Endothelial cell of umbilical vein (primary cell): ENCODE measurements around the gene EXOC6B.

ENCODE experiments used
- CTCF ChIP-seq, 2 donors: IDR thresholded peaks; 1 replicate in 1 of 2; 2 replicates in 1 of 2; pipeline ENCODE4 v1.5.1; 2011; ENCODE audit warnings: low read length in 2 of 2, mild to moderate bottlenecking in 2 of 2, moderate library complexity in 2 of 2, control low read depth in 1 of 2, inconsistent platforms in 1 of 2, low read depth in 1 of 2; ENCODE audit not compliant: insufficient read depth in 1 of 2; ENCODE audit errors: extremely low read depth in 1 of 2
- EZH2 ChIP-seq: IDR thresholded peaks from 2 replicates; pipeline ENCODE4 v1.6.1; 2012; ENCODE audit warnings: borderline replicate concordance, low read depth, mild to moderate bottlenecking, moderate library complexity, low read length, inconsistent platforms; ENCODE audit not compliant: severe bottlenecking
- JUN ChIP-seq: IDR thresholded peaks from 2 replicates; pipeline ENCODE4 v1.6.1; 2011; ENCODE audit warnings: borderline replicate concordance, low read depth; ENCODE audit not compliant: insufficient read length, insufficient read depth
- POLR2A ChIP-seq: IDR thresholded peaks from 2 replicates; pipeline ENCODE4 v1.6.1; 2012; ENCODE audit warnings: low read depth, mild to moderate bottlenecking, control low read depth, low read length

DNA sequence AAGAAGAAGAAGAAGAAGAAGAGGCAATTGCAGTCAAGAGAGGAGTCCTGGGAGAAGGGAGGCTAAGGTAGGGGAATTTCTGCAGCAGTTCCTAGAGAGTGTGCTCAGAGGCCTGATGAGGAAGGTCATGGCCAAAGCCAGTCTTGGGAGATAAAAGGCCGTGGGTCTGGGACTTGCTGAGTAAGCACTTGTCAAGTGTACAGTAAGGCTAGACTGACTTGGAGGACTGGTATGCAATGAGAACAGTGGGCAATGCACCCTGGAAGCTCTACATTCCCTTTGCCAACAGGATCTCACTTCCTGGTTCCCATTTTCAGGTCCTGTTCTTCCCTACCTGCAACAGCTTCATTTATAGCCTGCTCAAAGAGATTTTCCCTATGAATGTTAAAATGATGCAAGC is 649.6 kb downstream of the EXOC6B start:
- TF ChIP-seq CTCF (IDR thresholded peaks at IDR 0.05; ENCODE audit: extremely low read depth in 1 of 2, insufficient read depth in 1 of 2, low read depth in 1 of 2, low read length in 2 of 2) (no peak), POLR2A (no peak), JUN (no peak), EZH2 (no peak)
